SU-DHL-6 (cell line): ENCODE measurements around the gene KAZN.

Experiments used
- EZH2phosphoT487 ChIP-seq: fragments of 200-600 bp; sonication (generic), shearing (Covaris generic); conservative IDR thresholded peaks from 2 replicates; pipeline ENCODE4 v1.6.1; 2018; ENCODE audit warnings: mild to moderate bottlenecking, antibody characterized with exemption, low read length, moderate library complexity, mixed read lengths
- TF ChIP-seq, protein P1 (sequence below): fragments of 200-600 bp; sonication (generic); IDR thresholded peaks from one replicate; pipeline ENCODE4 v1.5.1; 2017; ENCODE audit warnings: antibody characterized with exemption, mild to moderate bottlenecking, low read length, moderate library complexity; ENCODE audit not compliant: insufficient read depth, poor library complexity, severe bottlenecking

DNA sequence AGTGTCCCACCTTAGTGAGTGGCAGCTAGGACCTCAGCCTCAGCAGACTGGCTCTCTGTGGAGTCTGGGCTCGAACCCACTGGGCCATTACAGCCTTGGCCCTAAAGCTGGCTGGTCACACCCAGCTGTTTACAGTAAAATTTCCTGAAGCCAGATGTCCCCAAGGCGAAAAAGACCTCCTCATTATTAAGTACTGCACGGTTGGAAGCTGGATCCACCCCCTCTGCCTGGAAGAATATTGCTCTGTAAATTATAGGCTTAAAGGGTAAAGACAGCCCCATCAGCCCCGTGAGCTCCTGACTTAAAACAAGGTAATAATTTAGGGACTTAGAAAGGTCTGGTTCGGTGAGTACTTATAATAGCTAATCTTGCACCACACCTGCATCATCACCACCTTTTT is 524.8 kb downstream of the KAZN start:
- TF ChIP-seq, protein P1, sequence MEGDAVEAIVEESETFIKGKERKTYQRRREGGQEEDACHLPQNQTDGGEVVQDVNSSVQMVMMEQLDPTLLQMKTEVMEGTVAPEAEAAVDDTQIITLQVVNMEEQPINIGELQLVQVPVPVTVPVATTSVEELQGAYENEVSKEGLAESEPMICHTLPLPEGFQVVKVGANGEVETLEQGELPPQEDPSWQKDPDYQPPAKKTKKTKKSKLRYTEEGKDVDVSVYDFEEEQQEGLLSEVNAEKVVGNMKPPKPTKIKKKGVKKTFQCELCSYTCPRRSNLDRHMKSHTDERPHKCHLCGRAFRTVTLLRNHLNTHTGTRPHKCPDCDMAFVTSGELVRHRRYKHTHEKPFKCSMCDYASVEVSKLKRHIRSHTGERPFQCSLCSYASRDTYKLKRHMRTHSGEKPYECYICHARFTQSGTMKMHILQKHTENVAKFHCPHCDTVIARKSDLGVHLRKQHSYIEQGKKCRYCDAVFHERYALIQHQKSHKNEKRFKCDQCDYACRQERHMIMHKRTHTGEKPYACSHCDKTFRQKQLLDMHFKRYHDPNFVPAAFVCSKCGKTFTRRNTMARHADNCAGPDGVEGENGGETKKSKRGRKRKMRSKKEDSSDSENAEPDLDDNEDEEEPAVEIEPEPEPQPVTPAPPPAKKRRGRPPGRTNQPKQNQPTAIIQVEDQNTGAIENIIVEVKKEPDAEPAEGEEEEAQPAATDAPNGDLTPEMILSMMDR, result no peak
- no peak for TF ChIP-seq EZH2phosphoT487
